Glutamatergic neuron (in vitro differentiated cells): ENCODE data around the gene ZDHHC4. TPM values are rescaled to one million over a fixed set of nuclear protein-coding genes. Genes with fewer than 3 reads are reported as not detected.
"Not testable (repeated sequence)": the region's sequence is repeated elsewhere in the genome, so short reads cannot be mapped to it uniquely, and the experiment has no call there.

Experiments
- DNase-seq: peaks from one replicate; pipeline ENCODE4 v3.0.0; 2022
- H3K27ac Mint-ChIP-seq: one replicate; pipeline ENCODE4 v1.8.0; 2020; ENCODE audit warnings: mild to moderate bottlenecking, mixed read lengths, inconsistent platforms; ENCODE audit not compliant: unreplicated experiment
- H3K27me3 Mint-ChIP-seq: one replicate; pipeline ENCODE4 v1.8.0; 2020; ENCODE audit warnings: mild to moderate bottlenecking, moderate library complexity, mixed read lengths, inconsistent platforms; ENCODE audit not compliant: unreplicated experiment
- H3K36me3 Mint-ChIP-seq: one replicate; pipeline ENCODE4 v1.8.0; 2020; ENCODE audit warnings: mild to moderate bottlenecking, mixed read lengths, inconsistent platforms; ENCODE audit not compliant: unreplicated experiment
- H3K4me1 Mint-ChIP-seq: one replicate; pipeline ENCODE4 v1.8.0; 2020; ENCODE audit warnings: mild to moderate bottlenecking, low read depth, mixed read lengths, inconsistent platforms; ENCODE audit not compliant: unreplicated experiment
- H3K4me3 Mint-ChIP-seq: one replicate; pipeline ENCODE4 v1.8.0; 2020; ENCODE audit warnings: mild to moderate bottlenecking, mixed read lengths, inconsistent platforms; ENCODE audit not compliant: unreplicated experiment
- H3K9me3 Mint-ChIP-seq: one replicate; pipeline ENCODE4 v1.8.0; 2020; ENCODE audit warnings: mild to moderate bottlenecking, moderate library complexity, mixed read lengths, inconsistent platforms; ENCODE audit not compliant: unreplicated experiment
- total RNA-seq: library from RNA; stranded (reverse); fragmentation: NEBNext Ultra II Directional; extraction: Animal tissue kit (Norgen Biotek cat#: 25700); gene quantifications from one replicate; pipeline ENCODE4 v1.2.1, GENCODE V29; 2021; ENCODE audit not compliant: unreplicated experiment
- TF ChIP-seq, protein P1 (sequence below): fragments of 200-600 bp; sonication (generic); IDR thresholded peaks from one replicate; pipeline ENCODE4 v1.5.0; 2021; ENCODE audit not compliant: partially characterized antibody, unreplicated experiment

ZDHHC4 gene
- total RNA-seq, 1 donor from 2014 or later = 60.5 TPM

DNA sequence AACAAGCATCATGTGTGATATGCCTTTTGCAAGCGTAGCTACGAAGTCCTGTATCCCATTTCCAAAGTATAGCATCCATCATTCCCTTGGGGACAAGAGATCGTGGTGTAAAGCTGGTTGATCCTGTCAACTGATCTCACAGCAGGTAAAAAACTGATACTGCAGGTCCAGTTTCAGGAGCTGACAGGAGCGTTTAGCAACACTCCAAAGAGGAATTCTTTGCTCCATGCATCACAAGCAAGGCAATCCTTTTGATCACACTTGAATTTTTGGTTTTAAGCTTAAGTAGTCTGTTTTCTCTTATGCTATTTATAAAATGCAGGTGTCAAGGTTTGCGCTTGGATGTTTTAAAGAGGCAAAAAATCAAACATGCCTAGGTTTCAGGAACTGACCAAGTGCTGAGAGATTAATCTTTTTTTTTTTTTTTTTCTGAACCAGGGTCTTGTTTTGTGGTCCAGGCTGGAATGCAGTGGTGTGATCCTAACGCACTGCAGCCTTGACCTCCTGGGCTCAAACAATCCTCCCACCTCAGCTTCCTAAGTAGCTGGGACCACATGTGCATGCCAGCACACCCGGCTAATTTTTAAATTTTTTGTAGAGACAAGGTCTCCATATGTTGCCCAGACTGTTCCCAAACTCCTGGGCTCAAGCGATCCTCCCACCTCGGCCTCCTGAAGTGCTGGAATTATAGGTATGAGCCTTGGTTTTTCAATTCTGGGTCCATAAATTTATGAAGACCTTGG is 1.8 kb upstream of the ZDHHC4 start:
- DNase-seq = no peak
- Mint-ChIP-seq H3K4me3 (peak overlapping the region; percentile 32), H3K27me3 (no peaks in the 10 kb centered on the region), H3K27ac (no peak overlapping the region), H3K9me3 (peaks cover 4% of the 10 kb centered on the region), H3K36me3 (no peaks in the 10 kb centered on the region), H3K4me1 (no peaks in the 10 kb centered on the region)
- TF ChIP-seq, protein P1, sequence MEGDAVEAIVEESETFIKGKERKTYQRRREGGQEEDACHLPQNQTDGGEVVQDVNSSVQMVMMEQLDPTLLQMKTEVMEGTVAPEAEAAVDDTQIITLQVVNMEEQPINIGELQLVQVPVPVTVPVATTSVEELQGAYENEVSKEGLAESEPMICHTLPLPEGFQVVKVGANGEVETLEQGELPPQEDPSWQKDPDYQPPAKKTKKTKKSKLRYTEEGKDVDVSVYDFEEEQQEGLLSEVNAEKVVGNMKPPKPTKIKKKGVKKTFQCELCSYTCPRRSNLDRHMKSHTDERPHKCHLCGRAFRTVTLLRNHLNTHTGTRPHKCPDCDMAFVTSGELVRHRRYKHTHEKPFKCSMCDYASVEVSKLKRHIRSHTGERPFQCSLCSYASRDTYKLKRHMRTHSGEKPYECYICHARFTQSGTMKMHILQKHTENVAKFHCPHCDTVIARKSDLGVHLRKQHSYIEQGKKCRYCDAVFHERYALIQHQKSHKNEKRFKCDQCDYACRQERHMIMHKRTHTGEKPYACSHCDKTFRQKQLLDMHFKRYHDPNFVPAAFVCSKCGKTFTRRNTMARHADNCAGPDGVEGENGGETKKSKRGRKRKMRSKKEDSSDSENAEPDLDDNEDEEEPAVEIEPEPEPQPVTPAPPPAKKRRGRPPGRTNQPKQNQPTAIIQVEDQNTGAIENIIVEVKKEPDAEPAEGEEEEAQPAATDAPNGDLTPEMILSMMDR = no peak

DNA sequence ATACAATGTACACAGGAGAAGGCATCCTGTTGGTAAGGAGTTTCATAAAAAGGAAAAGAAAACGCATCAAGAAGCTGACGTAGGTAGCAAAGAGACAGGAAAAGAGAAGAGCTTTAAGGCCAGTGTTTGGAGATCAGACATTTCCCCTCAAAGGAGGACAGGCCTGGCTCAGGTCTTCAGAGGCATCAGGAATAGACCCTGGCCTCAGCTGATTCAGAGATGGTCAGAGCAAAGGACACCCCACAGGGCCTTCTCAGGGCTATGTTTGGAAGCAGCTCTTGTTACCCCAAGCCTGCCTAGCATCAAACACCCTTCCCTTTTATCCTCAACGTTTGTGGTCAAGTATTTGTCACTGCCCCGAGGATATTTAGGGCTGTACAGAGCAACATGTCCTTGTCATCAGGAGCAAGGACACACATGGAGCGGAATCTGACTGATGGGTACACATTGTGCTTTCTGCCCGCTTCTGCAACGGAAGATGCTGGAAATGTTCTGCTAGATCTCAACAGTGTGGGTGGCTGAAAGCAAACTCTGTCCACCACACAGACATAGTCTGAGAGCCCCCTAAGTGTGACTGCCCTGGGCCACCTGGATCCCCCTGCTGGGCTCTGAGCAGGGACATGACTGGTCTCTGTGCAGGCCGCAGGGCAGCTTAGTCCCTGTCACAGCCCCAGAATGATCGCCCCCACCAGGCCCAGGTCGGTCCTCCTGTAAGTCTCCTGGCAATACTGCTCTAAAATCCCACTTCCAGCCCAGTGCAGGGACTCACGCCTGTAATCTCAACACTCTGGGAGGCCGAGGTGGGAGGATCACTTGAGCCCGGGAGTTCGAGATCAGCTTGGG is 1.0 kb upstream of the ZDHHC4 start:
- no peaks in the 10 kb centered on the region for H3K4me1 Mint-ChIP-seq
- H3K9me3 Mint-ChIP-seq = peaks cover 4% of the 10 kb centered on the region
- no peaks in the 10 kb centered on the region for H3K27me3 Mint-ChIP-seq
- H3K27ac Mint-ChIP-seq = no peak overlapping the region
- H3K4me3 Mint-ChIP-seq = peak overlapping the region; percentile 46
- peaks cover 2% of the 10 kb centered on the region for H3K36me3 Mint-ChIP-seq
- TF ChIP-seq, protein P1 = no peak
- DNase-seq = no peak

DNA sequence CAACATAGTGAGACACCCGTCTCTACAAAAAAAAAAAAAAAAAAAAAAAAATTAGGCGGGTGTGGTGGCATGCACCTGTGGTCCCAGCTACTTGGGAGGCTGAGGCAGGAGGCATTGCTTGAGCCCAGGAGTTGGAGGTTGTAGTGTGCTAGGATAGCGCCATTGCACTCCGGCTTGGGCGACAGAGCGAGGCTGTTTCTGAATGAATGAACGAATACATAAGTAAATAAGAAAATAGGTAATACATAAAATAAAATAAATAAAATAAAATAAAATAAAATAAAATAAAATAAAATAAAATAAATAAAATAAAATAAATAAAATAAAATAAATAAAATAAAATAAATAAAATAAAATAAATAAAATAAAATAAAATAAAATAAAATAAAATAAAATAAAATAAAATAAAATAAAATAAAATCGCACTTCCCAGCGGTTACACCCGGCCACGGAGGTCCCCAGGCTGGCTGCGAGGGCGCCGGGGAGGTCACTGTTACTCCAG is 336 bp upstream of the ZDHHC4 start:
- H3K36me3 Mint-ChIP-seq, DNase-seq, H3K9me3 Mint-ChIP-seq, H3K4me1 Mint-ChIP-seq, H3K27ac Mint-ChIP-seq, H3K27me3 Mint-ChIP-seq: not testable (repeated sequence)
- H3K4me3 Mint-ChIP-seq = peak overlapping the region; percentile 68

DNA sequence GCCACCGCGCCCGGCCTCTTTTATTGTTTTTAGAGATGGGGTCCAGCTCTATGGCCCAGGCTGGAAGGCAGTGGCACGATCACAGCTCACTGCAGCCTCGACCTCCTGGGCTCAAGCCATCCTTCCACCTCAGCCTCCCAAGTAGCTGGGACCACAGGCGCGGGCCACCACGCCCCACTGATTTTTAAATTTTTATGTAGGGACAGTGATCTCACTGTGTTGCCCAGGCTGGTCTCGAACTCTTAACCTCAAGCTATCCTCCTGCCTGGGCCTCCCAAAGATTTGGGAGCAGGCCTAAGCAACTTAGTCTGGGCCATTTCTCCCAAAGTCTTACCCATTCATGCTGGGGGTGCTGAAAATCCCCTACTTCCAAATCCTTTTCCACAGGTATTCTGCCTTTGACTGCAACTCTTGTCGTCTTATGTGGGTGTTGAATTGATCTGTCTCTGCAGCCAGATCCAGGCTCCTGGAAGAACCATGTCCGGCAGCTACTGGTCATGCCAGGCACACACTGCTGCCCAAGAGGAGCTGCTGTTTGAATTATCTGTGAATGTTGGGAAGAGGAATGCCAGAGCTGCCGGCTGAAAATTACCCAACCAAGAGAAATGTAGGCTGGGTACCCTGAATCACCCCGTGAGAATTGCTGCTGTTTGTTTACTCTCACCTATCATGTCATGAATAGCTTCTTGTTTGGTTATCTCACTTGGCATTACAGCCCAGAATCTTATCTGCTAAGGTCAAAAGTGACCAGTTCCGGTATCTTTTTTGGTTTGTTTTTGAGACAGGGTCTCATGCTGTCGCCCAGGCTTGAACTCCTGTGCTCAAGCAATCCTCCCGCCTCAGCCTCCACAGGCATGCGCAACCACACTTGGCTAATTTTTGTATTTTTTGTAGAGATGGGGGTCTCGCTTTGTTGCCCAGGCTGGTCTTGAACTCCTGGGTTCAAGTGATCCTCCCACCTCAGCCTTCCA is 1.1 kb downstream of the ZDHHC4 start:
- DNase-seq = no peak
- H3K27me3 Mint-ChIP-seq = no peaks in the 10 kb centered on the region
- TF ChIP-seq, protein P1 = no peak
- H3K4me1 Mint-ChIP-seq = no peaks in the 10 kb centered on the region
- peaks cover 4% of the 10 kb centered on the region for H3K36me3 Mint-ChIP-seq
- peaks cover 3% of the 10 kb centered on the region for H3K9me3 Mint-ChIP-seq
- peak overlapping the region; percentile 91 for H3K4me3 Mint-ChIP-seq
- H3K27ac Mint-ChIP-seq = peak overlapping the region; percentile 75

- no peak for DNase-seq
- Mint-ChIP-seq H3K27me3 (no peaks in the 10 kb centered on the region), H3K36me3 (peaks cover 4% of the 10 kb centered on the region), H3K4me1 (no peaks in the 10 kb centered on the region), H3K4me3 (no peak overlapping the region), H3K9me3 (peaks cover 3% of the 10 kb centered on the region), H3K27ac (no peak overlapping the region)
- TF ChIP-seq, protein P1 = no peak
Measured at GRCh38 chr7:6579446-6579845, 2.2 kb downstream of the ZDHHC4 start.

GRCh38 chr7:6585746-6586432 is 8.6 kb downstream of the ZDHHC4 start:
- not testable (repeated sequence) for H3K4me1 Mint-ChIP-seq, H3K27ac Mint-ChIP-seq, H3K4me3 Mint-ChIP-seq, H3K36me3 Mint-ChIP-seq, H3K27me3 Mint-ChIP-seq, DNase-seq
- H3K9me3 Mint-ChIP-seq = peaks cover 11% of the 10 kb centered on the region
